CD4-positive, alpha-beta T cell treated with Interleukin-15 for 1 hour (primary cell): ENCODE measurements around the gene KLHL34.

ENCODE experiments used
- DNase-seq: peaks from one replicate; pipeline ENCODE4 v3.0.0-alpha.2; 2020

The KLHL34 gene

GRCh38 chrX:21645886-21646285, 12.2 kb downstream of the KLHL34 start:
- no peak for DNase-seq

- no peak for DNase-seq
Measured at GRCh38 chrX:21645431-21645830, 12.7 kb downstream of the KLHL34 start.

- DNase-seq = no peak
Measured at GRCh38 chrX:21639775-21640174, 18.4 kb downstream of the KLHL34 start.

GRCh38 chrX:21638311-21638710, 19.8 kb downstream of the KLHL34 start:
- DNase-seq = no peak

GRCh38 chrX:21632027-21632426, 26.1 kb downstream of the KLHL34 start:
- no peak for DNase-seq

DNA sequence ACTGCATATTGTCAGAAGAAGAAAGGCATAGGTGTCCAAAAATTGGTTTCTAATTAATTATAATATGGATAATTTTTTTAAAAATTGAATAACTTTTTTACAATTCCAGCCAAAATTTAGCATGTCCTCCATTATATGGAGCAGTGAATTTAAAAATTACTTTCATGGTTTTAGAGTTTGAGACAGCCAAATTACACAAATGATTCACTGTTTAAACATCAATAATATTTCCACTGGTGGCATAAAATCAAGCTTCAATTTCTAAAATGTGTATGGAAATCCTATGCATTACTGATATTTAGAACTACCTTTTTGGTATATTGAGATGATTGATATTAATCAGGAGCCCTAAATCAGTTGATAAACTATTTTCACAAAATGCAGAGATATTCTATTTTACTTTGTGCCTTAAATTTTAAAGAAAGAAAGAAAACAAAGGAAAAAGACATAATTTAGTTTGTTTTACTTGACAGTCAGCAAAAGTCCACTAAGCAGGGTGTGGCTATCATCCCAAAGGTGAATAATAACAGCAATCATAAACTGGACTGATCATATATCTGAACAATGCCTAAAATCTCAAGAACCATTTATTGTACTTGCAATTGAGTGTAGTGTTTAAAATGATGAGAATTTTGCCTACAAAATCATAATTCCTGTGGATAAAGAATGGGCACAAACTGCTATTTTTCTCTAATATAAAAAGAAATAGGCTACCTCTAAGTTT, 34.2 kb downstream of the KLHL34 start:
- no peak for DNase-seq

DNA sequence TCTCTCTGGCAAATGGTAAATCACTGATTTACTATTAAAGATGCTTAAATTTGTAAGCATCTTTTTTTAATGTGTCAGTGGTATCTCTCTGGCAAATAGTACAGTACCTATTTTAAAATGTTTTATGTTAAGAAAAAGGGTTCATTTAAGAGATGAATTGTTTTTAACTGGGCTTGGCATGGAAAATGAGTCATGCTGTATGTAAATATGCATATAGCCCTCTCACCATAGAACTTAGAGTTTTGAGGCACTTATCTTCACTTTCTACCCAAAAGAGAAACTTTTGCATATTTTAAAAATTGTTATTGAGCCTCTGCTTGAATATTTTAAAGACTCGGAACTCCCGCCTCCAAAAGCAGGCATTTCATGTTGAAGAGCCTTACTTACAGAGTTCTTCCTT, 37.9 kb downstream of the KLHL34 start:
- no peak for DNase-seq

DNA sequence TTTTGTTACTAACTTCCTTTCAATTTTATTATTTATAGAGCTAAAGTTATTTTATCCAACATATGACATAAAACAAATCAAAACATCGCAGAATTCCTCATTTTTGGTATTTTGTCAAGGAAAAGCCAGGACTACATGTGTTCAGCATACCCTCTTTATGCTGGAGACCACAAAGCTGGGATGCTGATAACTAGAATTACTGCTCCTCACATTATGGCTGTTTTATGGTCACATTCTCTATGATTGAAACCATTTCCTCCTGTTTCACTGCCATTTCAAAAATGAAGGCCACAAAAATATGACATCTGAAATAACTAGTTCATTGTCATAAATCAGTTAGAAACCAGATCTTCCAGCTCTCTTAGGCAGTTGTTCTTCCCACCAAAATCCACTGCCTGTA, 41.7 kb downstream of the KLHL34 start:
- DNase-seq = no peak

- no peak for DNase-seq
Measured at GRCh38 chrX:21612154-21612553, 46.0 kb downstream of the KLHL34 start.

DNA sequence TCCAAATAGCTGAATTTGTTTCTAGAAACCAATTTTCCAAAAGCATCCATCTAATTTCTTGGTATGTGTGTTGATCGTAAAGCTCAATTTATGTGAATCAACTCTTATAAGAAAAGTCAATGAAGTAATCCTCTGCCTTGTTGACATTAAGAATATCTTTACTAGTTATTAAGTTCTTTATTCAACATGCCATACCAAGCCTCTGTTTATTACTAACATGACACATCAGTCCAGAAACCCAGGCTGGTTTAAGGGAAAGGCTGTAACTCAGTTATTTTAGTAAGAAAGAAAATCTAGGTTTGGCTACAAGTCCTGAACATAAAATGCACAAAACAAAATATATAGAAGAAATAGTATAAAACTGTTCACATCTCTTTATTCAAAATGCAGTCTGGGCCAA, 48.0 kb downstream of the KLHL34 start:
- DNase-seq = no peak

DNA sequence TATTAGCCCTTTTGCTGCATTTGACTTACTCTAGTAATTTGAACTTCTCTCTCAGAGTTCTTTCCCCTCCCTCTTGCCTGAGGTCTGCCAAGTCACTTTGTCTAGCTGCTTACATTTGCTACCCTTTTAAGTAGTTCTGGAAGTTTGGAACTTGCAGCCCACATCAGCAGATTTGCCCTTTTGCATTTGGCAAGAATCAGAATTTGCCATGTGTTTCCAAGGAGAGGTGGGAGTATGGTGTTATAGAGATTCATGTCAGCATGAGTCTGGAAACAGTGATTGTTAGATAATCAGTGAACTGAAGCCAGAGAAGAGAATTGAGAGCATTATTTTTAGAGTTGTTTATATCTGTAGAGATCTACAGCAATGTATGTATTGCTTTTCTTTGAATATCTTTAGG, 52.1 kb downstream of the KLHL34 start:
- no peak for DNase-seq
